Common myeloid progenitor, CD34-positive (primary cell): Measurements from ENCODE around the gene MFRP.

ENCODE experiments used
- CTCF ChIA-PET: fragments of 350-600 bp; sonication (Branson Sonifier 250); formaldehyde crosslinking; loops from one replicate; lab custom pipeline; 2021; ENCODE audit warnings: antibody characterized with exemption; lab: Charles Lee
- POLR2A ChIA-PET: fragments of 350-600 bp; sonication (Branson Sonifier 250); formaldehyde crosslinking; loops from one replicate; lab custom pipeline; 2021; ENCODE audit warnings: antibody characterized with exemption; lab: Charles Lee
- DNase-seq, 3 donors: peaks; one replicate each; pipeline versions ENCODE4 v3.0.0 to v3.0.0-alpha.2; 2013
- H3K27ac ChIP-seq, 2 experiments: 1 replicate in 1 of 2; 2 replicates in 1 of 2; pipeline ENCODE4 v1.7.0; 2013; ENCODE audit warnings: inconsistent platforms in 2 of 2, low read length in 2 of 2, mild to moderate bottlenecking in 2 of 2, low read depth in 1 of 2, moderate library complexity in 1 of 2; ENCODE audit not compliant: severe bottlenecking in 2 of 2, insufficient read depth in 1 of 2, poor library complexity in 1 of 2
- H3K27me3 ChIP-seq, 5 experiments: replicated peaks in 2 of 5; 1 replicate in 3 of 5; 2 replicates in 2 of 5; pipeline versions ENCODE4 v1.6.1 to v1.7.0; 2013; ENCODE audit warnings: low read length in 4 of 5, mild to moderate bottlenecking in 2 of 5, moderate library complexity in 2 of 5, inconsistent platforms in 1 of 5; ENCODE audit not compliant: insufficient read depth in 5 of 5, control insufficient read depth in 4 of 5
- H3K36me3 ChIP-seq, 4 experiments: 1 replicate in 2 of 4; 2 replicates in 2 of 4; pipeline versions ENCODE4 v1.6.1 to v1.7.0; 2013; ENCODE audit warnings: low read length in 3 of 4, control low read depth in 1 of 4, mild to moderate bottlenecking in 1 of 4; ENCODE audit not compliant: control insufficient read depth in 4 of 4, insufficient read depth in 4 of 4
- H3K4me1 ChIP-seq, 4 experiments: 1 replicate in 3 of 4; 2 replicates in 1 of 4; pipeline versions ENCODE4 v1.6.1 to v1.7.1; 2013; ENCODE audit warnings: low read length in 3 of 4, mild to moderate bottlenecking in 3 of 4, control low read depth in 1 of 4, inconsistent platforms in 1 of 4, moderate library complexity in 1 of 4; ENCODE audit not compliant: control insufficient read depth in 4 of 4, insufficient read depth in 4 of 4; ENCODE audit errors: control extremely low read depth in 1 of 4
- H3K4me3 ChIP-seq, 7 experiments: 1 replicate in 4 of 7; 2 replicates in 3 of 7; pipeline versions ENCODE4 v1.5.1 to v1.7.0; 2013; ENCODE audit warnings: mild to moderate bottlenecking in 7 of 7, low read length in 6 of 7, moderate library complexity in 6 of 7, inconsistent platforms in 2 of 7, low read depth in 2 of 7, control low read depth in 1 of 7; ENCODE audit not compliant: insufficient read depth in 4 of 7, control insufficient read depth in 1 of 7; ENCODE audit errors: extremely low read depth in 1 of 7
- H3K9me3 ChIP-seq, 5 experiments: 1 replicate in 4 of 5; 2 replicates in 1 of 5; pipeline versions ENCODE4 v1.6.1 to v1.7.1; 2013; ENCODE audit warnings: low read length in 4 of 5, mild to moderate bottlenecking in 2 of 5, inconsistent platforms in 1 of 5, low read depth in 1 of 5, moderate library complexity in 1 of 5; ENCODE audit not compliant: control insufficient read depth in 4 of 5, insufficient read depth in 2 of 5; ENCODE audit errors: control extremely low read depth in 1 of 5
- WGBS: methylation state at CpG from one replicate; pipeline ENCODE4 v1.1.5; 2013; ENCODE audit not compliant: insufficient coverage; 5-methylcytosine and 5-hydroxymethylcytosine counted together

The MFRP gene

GRCh38 chr11:119347242-119347641 is 737 bp upstream of the MFRP start:
- H3K9me3 ChIP-seq, result no peaks in the 10 kb centered on the region
- POLR2A ChIA-PET, result no interaction called here
- no peak overlapping the region for H3K4me3 ChIP-seq
- H3K36me3 ChIP-seq, result no peaks in the 10 kb centered on the region
- peaks cover 0 to 23% (median 5%) of the 10 kb centered on the region in 5 experiments for H3K27me3 ChIP-seq
- DNase-seq, result no peak
- no peaks in the 10 kb centered on the region for H3K4me1 ChIP-seq
- H3K27ac ChIP-seq, result no peak overlapping the region
- CTCF ChIA-PET, result interaction anchor here (1.1 to 12.0 kb wide), 3 partner anchors 9 to 27 kb away, joined by 3 to 62 read pairs (median 4); no protein-coding TSS in a partner anchor
- 83% methylated on average over 1 of the region's 2 CpGs for WGBS

- WGBS, result 91% methylated on average over 9 of the region's 12 CpGs
Measured at GRCh38 chr11:119345685-119346084, 820 bp downstream of the MFRP start.

GRCh38 chr11:119344291-119345010 is 2.1 kb downstream of the MFRP start:
- CTCF ChIA-PET, result interaction anchor here (2.0 to 12.0 kb wide), 3 partner anchors 12 to 29 kb away, joined by 14 to 62 read pairs (median 20); no protein-coding TSS in a partner anchor
- no peak for DNase-seq
- POLR2A ChIA-PET, result no interaction called here
- Histone ChIP-seq H3K36me3 (no peaks in the 10 kb centered on the region), H3K27ac (no peak overlapping the region), H3K27me3 (peaks cover 0 to 51% (median 18%) of the 10 kb centered on the region in 5 experiments), H3K4me1 (peaks cover 0 to 22% (median 21%) of the 10 kb centered on the region in 4 experiments), H3K9me3 (no peaks in the 10 kb centered on the region), H3K4me3 (no peak overlapping the region)
- 84% methylated on average over 10 of the region's 14 CpGs for WGBS

More at GRCh38 chr11:119345685-119346084, 820 bp downstream of the MFRP start:
- Histone ChIP-seq H3K4me3 (no peak overlapping the region), H3K27ac (no peak overlapping the region), H3K36me3 (no peaks in the 10 kb centered on the region), H3K9me3 (no peaks in the 10 kb centered on the region), H3K27me3 (peaks cover 0 to 39% (median 15%) of the 10 kb centered on the region in 5 experiments), H3K4me1 (peaks cover 0 to 10% (median 9%) of the 10 kb centered on the region in 4 experiments)
- CTCF ChIA-PET, result interaction anchor here (1.0 to 12.0 kb wide), 4 partner anchors 11 to 129 kb away, joined by 3 to 62 read pairs (median 12); no protein-coding TSS in a partner anchor
- POLR2A ChIA-PET, result no interaction called here
- no peak for DNase-seq

- H3K9me3 ChIP-seq, result no peaks in the 10 kb centered on the region
- CTCF ChIA-PET, result interaction anchor here (1.4 to 12.0 kb wide), 4 partner anchors 12 to 134 kb away, joined by 4 to 62 read pairs (median 17); no protein-coding TSS in a partner anchor
- peaks cover 0 to 58% (median 19%) of the 10 kb centered on the region in 5 experiments for H3K27me3 ChIP-seq
- no peak for DNase-seq
- POLR2A ChIA-PET, result no interaction called here
- 80% methylated on average over 2 of the region's 7 CpGs for WGBS
- H3K4me3 ChIP-seq, result no peak overlapping the region
- H3K27ac ChIP-seq, result no peak overlapping the region
- H3K4me1 ChIP-seq, result peaks cover 0 to 25% (median 22%) of the 10 kb centered on the region in 4 experiments
- no peaks in the 10 kb centered on the region for H3K36me3 ChIP-seq
Measured at GRCh38 chr11:119343726-119344125, 2.8 kb downstream of the MFRP start.

- H3K9me3 ChIP-seq, result no peaks in the 10 kb centered on the region
- no peaks in the 10 kb centered on the region for H3K36me3 ChIP-seq
- peaks cover 0 to 31% (median 26%) of the 10 kb centered on the region in 4 experiments for H3K4me1 ChIP-seq
- no peak for DNase-seq
- 80% methylated on average over 1 of the region's 10 CpGs for WGBS
- peaks cover 0 to 62% (median 19%) of the 10 kb centered on the region in 5 experiments for H3K27me3 ChIP-seq
- no peak overlapping the region for H3K4me3 ChIP-seq
- POLR2A ChIA-PET, result no interaction called here
- no peak overlapping the region for H3K27ac ChIP-seq
- CTCF ChIA-PET, result interaction anchor here (1.4 to 12.0 kb wide), 3 partner anchors 20 to 135 kb away, joined by 4 to 62 read pairs (median 14); no protein-coding TSS in a partner anchor
Measured at GRCh38 chr11:119342362-119343130, 4.0 kb downstream of the MFRP start.

GRCh38 chr11:119342023-119342300 is 4.5 kb downstream of the MFRP start:
- DNase-seq, result no peak
- Histone ChIP-seq H3K9me3 (no peaks in the 10 kb centered on the region), H3K27ac (no peak overlapping the region), H3K36me3 (peaks cover 0 to 3% (median 2%) of the 10 kb centered on the region in 4 experiments), H3K4me1 (peaks cover 0 to 31% (median 28%) of the 10 kb centered on the region in 4 experiments), H3K27me3 (peaks cover 0 to 58% (median 18%) of the 10 kb centered on the region in 5 experiments), H3K4me3 (no peak overlapping the region)
- WGBS, result 95% methylated on average over 4 of the region's 7 CpGs
- ChIA-PET POLR2A (no interaction called here), CTCF (interaction anchor here (12.0 kb wide), 1 partner anchor 32 kb away, joined by 62 read pairs; no protein-coding TSS in a partner anchor)
